Lower lobe of right lung (tissue), 2 donors: ENCODE data around the gene HAPLN3. TPM values are rescaled to one million over a fixed set of nuclear protein-coding genes. Genes with fewer than 3 reads are reported as not detected.

Experiments
- ATAC-seq, 2 donors: fragments of 200-7000 bp; cut with Tn5 transposase; one replicate each; pipeline ENCODE4 v1.9.1; 2020 to 2022; ENCODE audit warnings: mild to moderate bottlenecking in 2 of 2, moderate library complexity in 2 of 2
- DNase-seq: peaks from one replicate; pipeline ENCODE4 v3.0.0-alpha.2; 2020
- H3K27ac ChIP-seq: fragments of 200-600 bp; one replicate; pipeline ENCODE4 v1.8.0; 2022
- H3K27me3 ChIP-seq: fragments of 200-600 bp; one replicate; pipeline ENCODE4 v1.8.0; 2022; ENCODE audit warnings: low read depth
- H3K36me3 ChIP-seq: fragments of 200-600 bp; one replicate; pipeline ENCODE4 v1.8.0; 2022; ENCODE audit warnings: mild to moderate bottlenecking
- H3K4me1 ChIP-seq: fragments of 200-600 bp; one replicate; pipeline ENCODE4 v1.8.0; 2022
- H3K4me3 ChIP-seq: fragments of 200-600 bp; one replicate; pipeline ENCODE4 v1.8.0; 2022; ENCODE audit warnings: mild to moderate bottlenecking
- H3K9me3 ChIP-seq: fragments of 200-600 bp; one replicate; pipeline ENCODE4 v1.8.0; 2022
- intact Hi-C: fragments of 100-400 bp; cut with DNase I; formaldehyde crosslinking; loops from one replicate; pipeline ENCODE4 v1.11.0; 2022
- total RNA-seq: library from RNA; stranded (reverse); fragmentation: NEBNext Ultra II Directional; extraction: Animal tissue kit (Norgen Biotek cat#: 25700); gene quantifications from one replicate; pipeline ENCODE4 v1.2.1, GENCODE V29; 2021
- TF ChIP-seq, protein P1 (sequence below): fragments of 200-600 bp; IDR thresholded peaks from one replicate; pipeline ENCODE4 v1.8.0; 2022; ENCODE audit warnings: antibody characterized with exemption, mild to moderate bottlenecking
- donor health status: DM: no; HTN: yes; CAD: no; lungs with severe emphysema.

Gene HAPLN3
- total RNA-seq, 1 donor from 2014 or later: 2.7 TPM

DNA sequence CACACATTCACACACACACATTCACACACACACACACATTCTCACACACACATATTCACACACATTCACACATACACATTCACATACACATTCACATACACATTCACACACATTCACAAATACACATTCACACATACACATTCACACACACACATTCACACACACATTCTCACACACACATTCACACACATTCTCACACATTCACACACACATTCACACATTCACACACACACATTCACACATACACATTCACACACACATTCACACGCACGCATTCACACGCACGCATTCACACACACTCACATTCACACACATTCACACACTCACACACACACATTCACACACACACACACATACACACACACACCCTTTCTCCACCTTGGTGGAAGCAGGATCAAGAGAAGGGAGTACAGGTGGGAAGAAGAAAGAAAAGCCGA, 5.7 kb upstream of the HAPLN3 start:
- no peaks in the 10 kb centered on the region for H3K27me3 ChIP-seq
- no peak for DNase-seq
- no peak overlapping the region for H3K27ac ChIP-seq
- H3K4me1 ChIP-seq: peaks cover 29% of the 10 kb centered on the region
- H3K9me3 ChIP-seq: no peaks in the 10 kb centered on the region
- peaks cover 11% of the 10 kb centered on the region for H3K36me3 ChIP-seq
- ATAC-seq: no peak
- no peak overlapping the region for H3K4me3 ChIP-seq
- TF ChIP-seq, protein P1, sequence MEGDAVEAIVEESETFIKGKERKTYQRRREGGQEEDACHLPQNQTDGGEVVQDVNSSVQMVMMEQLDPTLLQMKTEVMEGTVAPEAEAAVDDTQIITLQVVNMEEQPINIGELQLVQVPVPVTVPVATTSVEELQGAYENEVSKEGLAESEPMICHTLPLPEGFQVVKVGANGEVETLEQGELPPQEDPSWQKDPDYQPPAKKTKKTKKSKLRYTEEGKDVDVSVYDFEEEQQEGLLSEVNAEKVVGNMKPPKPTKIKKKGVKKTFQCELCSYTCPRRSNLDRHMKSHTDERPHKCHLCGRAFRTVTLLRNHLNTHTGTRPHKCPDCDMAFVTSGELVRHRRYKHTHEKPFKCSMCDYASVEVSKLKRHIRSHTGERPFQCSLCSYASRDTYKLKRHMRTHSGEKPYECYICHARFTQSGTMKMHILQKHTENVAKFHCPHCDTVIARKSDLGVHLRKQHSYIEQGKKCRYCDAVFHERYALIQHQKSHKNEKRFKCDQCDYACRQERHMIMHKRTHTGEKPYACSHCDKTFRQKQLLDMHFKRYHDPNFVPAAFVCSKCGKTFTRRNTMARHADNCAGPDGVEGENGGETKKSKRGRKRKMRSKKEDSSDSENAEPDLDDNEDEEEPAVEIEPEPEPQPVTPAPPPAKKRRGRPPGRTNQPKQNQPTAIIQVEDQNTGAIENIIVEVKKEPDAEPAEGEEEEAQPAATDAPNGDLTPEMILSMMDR: no peak
- intact Hi-C loops: no loop called here

DNA sequence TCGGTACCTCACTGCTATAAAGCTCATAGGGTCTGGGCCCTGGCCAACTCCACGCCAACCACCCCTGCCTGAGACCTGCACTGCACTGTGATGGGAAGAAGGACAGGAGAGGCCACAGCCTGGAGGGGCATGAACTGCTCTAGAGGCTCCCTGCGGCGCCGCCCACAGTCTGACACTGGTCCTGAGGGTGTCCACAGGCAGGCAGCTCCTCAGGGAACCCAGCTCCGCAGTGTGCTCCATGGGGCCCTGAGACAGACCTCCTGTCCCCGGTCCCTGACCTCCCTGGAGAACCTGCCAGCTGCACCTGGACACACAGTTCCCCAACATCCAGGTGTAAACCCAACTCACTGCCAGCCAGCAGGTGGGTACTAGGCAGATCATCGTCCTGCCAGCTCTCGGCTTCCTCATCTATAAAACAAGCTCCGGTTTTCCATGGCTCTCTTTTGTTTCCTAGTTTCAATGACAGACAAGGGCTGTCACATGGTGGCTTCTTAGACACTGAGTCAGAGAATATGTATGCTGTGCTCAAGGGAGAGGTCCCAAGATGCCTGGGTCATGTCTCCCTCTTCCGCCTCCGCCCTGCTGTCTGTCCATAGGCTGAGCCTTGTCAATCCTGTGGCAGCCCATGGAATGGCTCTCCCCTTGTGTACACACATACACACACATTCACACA, 5.1 kb upstream of the HAPLN3 start:
- Histone ChIP-seq H3K27me3 (no peaks in the 10 kb centered on the region), H3K4me3 (no peak overlapping the region), H3K4me1 (peaks cover 33% of the 10 kb centered on the region), H3K9me3 (no peaks in the 10 kb centered on the region), H3K27ac (no peak overlapping the region), H3K36me3 (peaks cover 11% of the 10 kb centered on the region)
- no peak for ATAC-seq
- TF ChIP-seq, protein P1: no peak
- intact Hi-C loops: no loop called here
- DNase-seq: no peak

DNA sequence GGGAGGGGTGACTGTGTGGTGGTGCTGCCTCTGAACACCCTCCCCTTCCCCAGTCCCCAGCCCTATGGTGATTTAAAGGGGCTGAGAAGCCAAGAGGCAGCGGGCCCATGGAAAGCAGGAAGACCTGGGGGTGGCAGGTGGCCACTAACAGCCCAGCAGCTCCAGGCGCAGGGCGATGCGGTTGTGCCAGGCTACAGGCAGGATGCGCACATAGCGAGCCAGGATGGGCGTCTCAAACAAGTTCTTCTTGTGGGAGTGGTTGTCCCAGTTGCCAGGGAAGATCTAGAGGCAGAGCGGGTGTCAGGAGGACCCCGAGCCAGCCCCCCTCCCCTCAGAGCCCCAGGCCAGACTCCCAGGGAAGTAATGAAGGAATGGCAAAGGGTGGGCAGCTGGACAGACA, 3.9 kb upstream of the HAPLN3 start:
- DNase-seq: no peak
- no peak for ATAC-seq
- Histone ChIP-seq H3K9me3 (no peaks in the 10 kb centered on the region), H3K27ac (no peak overlapping the region), H3K4me3 (no peak overlapping the region), H3K4me1 (peaks cover 33% of the 10 kb centered on the region), H3K27me3 (peaks cover 11% of the 10 kb centered on the region), H3K36me3 (peaks cover 11% of the 10 kb centered on the region)
- TF ChIP-seq, protein P1: no peak
- intact Hi-C loops: no loop called here

DNA sequence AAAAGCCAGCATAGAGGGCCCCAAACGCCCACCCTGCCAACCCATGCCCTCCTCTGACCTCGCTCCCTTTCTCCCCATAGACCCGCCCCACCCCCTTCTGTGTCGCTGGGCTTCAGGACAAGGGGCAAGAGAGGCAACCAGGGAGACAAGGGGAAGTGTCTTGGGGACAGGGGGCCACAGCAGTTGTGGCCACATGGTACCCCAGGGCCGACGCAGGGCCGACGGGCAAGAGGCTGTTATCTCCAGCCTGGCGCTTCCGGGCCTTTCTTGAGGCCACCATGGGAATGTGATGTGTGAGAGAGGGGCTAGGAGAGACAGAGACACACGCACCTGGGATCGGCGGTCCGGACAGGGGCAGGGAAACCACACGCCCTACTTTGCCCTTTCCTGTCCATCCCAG, 3.4 kb upstream of the HAPLN3 start:
- Histone ChIP-seq H3K4me3 (no peak overlapping the region), H3K27ac (no peak overlapping the region), H3K9me3 (no peaks in the 10 kb centered on the region), H3K27me3 (peaks cover 16% of the 10 kb centered on the region), H3K4me1 (peaks cover 37% of the 10 kb centered on the region), H3K36me3 (peaks cover 11% of the 10 kb centered on the region)
- intact Hi-C loops: no loop called here
- no peak for DNase-seq
- no peak for ATAC-seq
- TF ChIP-seq, protein P1: no peak

DNA sequence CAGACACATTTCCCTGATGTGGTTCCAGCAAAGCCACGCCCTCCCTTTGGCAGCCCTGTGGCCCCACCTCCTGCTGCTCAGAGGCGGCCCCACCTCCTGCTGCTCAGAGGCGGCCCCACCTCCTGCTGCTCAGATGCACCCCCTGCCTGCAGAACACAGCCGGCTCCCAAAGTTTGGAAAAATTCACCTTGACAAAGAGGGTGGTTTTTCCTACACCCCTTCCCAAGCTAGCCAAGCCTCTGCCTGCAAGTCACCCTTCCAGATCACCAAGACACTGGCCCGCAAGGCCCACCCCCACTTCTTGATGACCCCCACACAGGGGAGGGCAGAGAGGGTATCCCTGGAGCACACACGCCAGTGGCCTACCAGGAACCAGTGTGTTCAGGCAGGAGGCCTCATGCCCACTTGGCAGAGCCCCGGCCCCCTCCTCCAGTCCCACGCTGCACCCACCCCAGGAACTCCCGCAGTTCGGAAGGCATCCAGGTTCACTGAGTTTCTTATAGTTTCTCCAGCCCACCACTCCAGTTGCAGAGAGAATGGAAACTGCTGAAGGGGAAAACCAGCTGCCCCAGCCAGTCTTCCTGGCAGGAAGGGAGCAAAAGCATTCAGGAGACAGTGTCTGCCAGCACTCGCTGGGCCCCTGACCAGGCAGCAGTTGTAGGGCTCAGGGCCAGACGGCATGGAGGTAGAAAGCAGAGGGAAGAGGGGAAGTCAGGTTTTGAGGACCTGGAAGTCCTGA, 2.3 kb upstream of the HAPLN3 start:
- H3K4me3 ChIP-seq: no peak overlapping the region
- H3K9me3 ChIP-seq: no peaks in the 10 kb centered on the region
- H3K27ac ChIP-seq: no peak overlapping the region
- ATAC-seq (peak; percentile 90), DNase-seq (peak; percentile 89)
- H3K4me1 ChIP-seq: peaks cover 37% of the 10 kb centered on the region
- TF ChIP-seq, protein P1: peak; percentile 57
- peaks cover 11% of the 10 kb centered on the region for H3K36me3 ChIP-seq
- H3K27me3 ChIP-seq: peaks cover 21% of the 10 kb centered on the region
- intact Hi-C loops: no loop called here
